Measurements from ENCODE around the gene DNM2.
A peak's percentile ranks its signal among the peaks of the same experiment; 100 is the strongest.
"Not testable (repeated sequence)": the region's sequence is repeated elsewhere in the genome, so short reads cannot be mapped to it uniquely, and the experiment has no call there.

Gene DNM2

GRCh38 chr19:10736916-10737551 is 19.2 kb downstream of the DNM2 start:
- no peak for TF ChIP-seq JUND (IDR thresholded peaks at IDR 0.05; ENCODE audit: low read depth)
- in situ Hi-C loops (cut with HindIII; ENCODE audit: low pct_unique_long_range_greater_than_20kb, low sequenced_read_pairs), result no loop called here
- DNase-seq (ENCODE audit: low read depth in 1 of 2, low spot score in 1 of 2), result no peak

- DNase-seq (ENCODE audit: low read depth in 1 of 2, low spot score in 1 of 2), result no peak
- in situ Hi-C loops (cut with HindIII; ENCODE audit: low pct_unique_long_range_greater_than_20kb, low sequenced_read_pairs), result no loop called here
- no peak for TF ChIP-seq JUND (IDR thresholded peaks at IDR 0.05; ENCODE audit: low read depth)
These were observed 19.8 kb downstream of the DNM2 start for GRCh38 chr19:10737722-10738121.

DNA sequence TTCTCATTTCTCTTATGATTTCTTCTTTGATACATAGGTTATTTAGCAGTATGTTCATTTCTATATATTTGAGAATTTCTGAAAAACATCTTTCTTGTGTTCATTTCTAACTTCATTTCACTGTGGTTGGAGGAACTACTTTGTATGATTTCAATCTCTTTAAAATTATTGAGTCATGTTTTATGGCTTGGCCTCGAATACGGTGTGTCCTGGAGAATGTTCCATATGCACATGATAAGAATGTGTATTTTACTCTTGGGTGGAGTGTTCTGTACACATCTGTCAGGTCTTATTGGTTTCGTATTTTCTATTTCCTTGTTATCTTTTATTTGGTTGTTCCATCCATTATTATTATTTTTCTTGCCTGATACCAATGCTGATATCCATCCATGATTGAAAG is 22.9 kb downstream of the DNM2 start:
- TF ChIP-seq JUND (IDR thresholded peaks at IDR 0.05; ENCODE audit: low read depth), result no peak
- in situ Hi-C loops (cut with HindIII; ENCODE audit: low pct_unique_long_range_greater_than_20kb, low sequenced_read_pairs), result no loop called here
- DNase-seq (ENCODE audit: low read depth in 1 of 2, low spot score in 1 of 2), result no peak

DNA sequence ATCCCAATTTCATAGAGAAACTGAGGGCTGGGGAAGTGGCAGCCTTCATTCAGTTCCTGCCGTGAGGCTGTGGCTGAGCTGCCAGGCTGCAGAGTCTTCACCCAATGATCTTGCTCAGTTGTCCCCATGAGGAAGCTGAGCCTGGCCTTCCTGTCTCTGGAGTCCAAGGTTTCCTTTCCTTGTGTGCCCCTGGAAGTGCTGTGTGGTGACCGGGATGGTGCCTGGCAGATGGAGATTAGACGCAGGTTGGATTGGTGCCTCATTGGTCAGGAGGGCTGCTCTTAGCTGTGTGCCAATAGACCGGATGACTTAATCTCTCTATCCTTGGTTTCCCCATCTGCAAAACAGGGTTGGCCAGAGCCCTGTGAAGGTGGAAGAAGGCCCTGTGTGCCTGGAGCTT is 24.6 kb downstream of the DNM2 start:
- in situ Hi-C loops (cut with HindIII; ENCODE audit: low pct_unique_long_range_greater_than_20kb, low sequenced_read_pairs), result no loop called here
- no peak for TF ChIP-seq JUND (IDR thresholded peaks at IDR 0.05; ENCODE audit: low read depth)
- DNase-seq (ENCODE audit: low read depth in 1 of 2, low spot score in 1 of 2), result no peak

- DNase-seq (ENCODE audit: low read depth in 1 of 2, low spot score in 1 of 2), result peak in 1 of 2 experiments; percentile 50
- TF ChIP-seq JUND (IDR thresholded peaks at IDR 0.05; ENCODE audit: low read depth), result no peak
- in situ Hi-C loops (cut with HindIII; ENCODE audit: low pct_unique_long_range_greater_than_20kb, low sequenced_read_pairs), result no loop called here
These were observed 26.4 kb downstream of the DNM2 start for GRCh38 chr19:10744253-10744798.

DNA sequence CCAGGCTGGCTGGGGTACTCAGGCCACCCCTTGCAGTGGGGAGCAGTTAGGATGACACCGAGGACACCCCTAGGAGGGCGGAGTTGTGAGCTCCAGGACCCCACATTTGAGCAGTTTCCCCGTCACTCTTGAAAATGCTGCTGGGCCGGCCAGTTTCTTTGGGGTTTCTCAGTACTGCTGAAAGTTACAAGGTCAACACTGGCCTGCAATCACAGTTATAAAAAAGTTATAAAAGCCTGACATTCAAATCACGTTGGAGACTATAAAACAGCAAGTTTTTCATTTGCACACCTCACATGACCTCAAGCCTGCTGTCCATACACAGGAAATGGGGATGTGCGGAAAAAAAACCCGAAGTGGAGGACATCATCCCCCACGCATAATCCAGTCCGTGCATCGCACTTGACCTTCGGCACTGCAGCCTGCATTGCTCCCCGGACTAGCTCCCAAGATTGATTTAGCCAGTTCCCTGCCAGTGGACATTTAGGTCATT is 27.0 kb downstream of the DNM2 start:
- in situ Hi-C loops (cut with HindIII; ENCODE audit: low pct_unique_long_range_greater_than_20kb, low sequenced_read_pairs), result no loop called here
- TF ChIP-seq JUND (IDR thresholded peaks at IDR 0.05; ENCODE audit: low read depth), result no peak
- no peak for DNase-seq (ENCODE audit: low read depth in 1 of 2, low spot score in 1 of 2)

DNA sequence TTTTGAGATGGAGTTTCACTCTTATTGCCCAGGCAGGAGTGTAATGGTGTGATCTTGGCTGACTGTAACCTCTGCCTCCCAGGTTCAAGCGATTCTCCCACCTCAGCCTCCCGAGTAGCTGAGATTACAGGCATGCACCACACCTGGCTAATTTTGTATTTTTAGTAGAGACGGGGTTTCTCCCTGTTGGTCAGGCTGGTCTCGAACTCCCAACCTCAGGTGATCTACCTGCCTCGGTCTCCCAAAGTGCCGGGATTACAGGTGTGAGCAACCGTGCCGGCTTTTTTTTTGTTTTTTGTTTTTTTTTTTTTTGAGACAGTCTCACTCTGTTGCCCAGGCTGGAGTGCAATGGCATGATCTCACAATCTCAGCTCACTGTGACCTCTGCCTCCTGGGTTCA is 28.6 kb downstream of the DNM2 start:
- in situ Hi-C loops (cut with HindIII; ENCODE audit: low pct_unique_long_range_greater_than_20kb, low sequenced_read_pairs); DNase-seq (ENCODE audit: low read depth in 1 of 2, low spot score in 1 of 2): not testable (repeated sequence)

DNA sequence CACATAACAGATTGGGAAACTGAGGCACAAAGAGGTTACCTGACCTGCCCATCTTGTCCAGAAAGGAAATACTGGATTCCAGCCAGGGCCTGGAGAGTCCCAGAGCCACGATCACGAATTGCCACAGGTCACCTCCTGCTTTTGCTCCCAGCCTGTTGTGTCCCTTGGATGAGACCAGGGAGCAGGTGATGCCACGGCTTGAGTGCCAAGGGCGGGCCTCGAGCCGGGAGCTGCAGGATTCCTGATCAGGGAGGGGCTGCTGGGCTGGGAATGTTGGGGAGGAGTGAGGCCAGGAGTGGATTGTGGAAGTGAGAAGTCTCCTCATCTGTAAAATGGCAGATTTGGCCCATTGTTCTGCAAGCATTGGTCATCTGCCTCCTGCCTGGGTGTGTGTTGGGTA is 29.4 kb downstream of the DNM2 start:
- no peak for DNase-seq (ENCODE audit: low read depth in 1 of 2, low spot score in 1 of 2)
- no peak for TF ChIP-seq JUND (IDR thresholded peaks at IDR 0.05; ENCODE audit: low read depth)
- in situ Hi-C loops (cut with HindIII; ENCODE audit: low pct_unique_long_range_greater_than_20kb, low sequenced_read_pairs), result no loop called here

DNA sequence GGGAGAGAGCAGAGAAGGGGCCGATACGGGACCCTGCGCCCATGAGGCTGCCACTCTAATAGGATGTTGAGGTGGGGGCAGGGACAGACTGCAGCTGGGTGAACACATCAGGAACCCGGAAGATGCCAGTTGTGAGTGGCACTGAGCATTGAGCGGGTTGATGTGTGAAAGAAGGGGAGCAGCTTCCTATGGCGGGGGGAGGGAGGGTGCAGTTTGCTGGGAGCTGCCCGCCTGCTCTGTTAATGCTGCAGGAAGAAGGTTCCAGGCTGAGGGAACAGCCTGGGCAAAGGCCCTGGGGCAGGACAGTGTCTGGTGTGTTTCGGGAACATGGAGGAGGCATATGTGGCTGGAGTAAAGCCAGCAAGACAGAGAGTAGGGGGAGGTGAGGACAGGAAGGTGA is 29.8 kb downstream of the DNM2 start:
- in situ Hi-C loops (cut with HindIII; ENCODE audit: low pct_unique_long_range_greater_than_20kb, low sequenced_read_pairs), result no loop called here
- TF ChIP-seq JUND (IDR thresholded peaks at IDR 0.05; ENCODE audit: low read depth), result no peak
- DNase-seq (ENCODE audit: low read depth in 1 of 2, low spot score in 1 of 2), result no peak

DNA sequence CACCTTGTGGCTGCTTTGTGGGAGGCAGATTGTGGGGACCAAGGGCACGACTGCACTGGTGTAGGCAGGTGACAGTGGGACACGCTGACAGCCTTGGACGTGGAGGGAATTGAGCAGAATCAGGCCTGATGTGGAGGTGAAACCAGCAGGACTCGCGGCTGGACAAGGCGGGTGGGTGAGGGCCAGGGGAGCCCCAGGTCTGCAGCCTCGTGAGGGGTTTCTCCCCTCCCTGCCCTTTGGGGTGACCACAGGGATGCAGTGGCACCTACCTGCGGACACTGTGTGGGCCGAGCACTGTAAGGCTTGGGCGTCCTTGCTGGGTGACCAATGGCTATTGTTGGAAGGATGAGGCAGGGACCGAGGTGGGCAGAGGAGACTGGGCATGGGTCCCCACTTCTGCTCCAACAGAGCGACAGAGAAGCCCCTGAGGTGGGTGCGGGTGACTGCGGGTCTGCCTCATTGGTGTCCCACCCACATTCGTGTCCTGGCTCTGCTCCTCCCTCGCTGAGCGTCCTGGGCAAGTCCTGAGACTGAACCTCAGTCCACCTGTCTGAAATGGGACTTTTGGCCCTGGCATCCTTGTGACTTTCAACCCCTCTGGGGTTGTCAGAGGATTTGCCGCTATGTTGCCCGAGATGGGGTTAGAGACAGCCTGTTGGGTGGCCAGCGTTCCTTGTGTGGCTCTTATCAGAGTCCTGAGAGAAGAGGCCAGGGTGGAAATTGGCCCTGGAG is 30.5 kb downstream of the DNM2 start:
- no peak for DNase-seq (ENCODE audit: low read depth in 1 of 2, low spot score in 1 of 2)
- no peak for TF ChIP-seq JUND (IDR thresholded peaks at IDR 0.05; ENCODE audit: low read depth)
- in situ Hi-C loops (cut with HindIII; ENCODE audit: low pct_unique_long_range_greater_than_20kb, low sequenced_read_pairs), result no loop called here

DNA sequence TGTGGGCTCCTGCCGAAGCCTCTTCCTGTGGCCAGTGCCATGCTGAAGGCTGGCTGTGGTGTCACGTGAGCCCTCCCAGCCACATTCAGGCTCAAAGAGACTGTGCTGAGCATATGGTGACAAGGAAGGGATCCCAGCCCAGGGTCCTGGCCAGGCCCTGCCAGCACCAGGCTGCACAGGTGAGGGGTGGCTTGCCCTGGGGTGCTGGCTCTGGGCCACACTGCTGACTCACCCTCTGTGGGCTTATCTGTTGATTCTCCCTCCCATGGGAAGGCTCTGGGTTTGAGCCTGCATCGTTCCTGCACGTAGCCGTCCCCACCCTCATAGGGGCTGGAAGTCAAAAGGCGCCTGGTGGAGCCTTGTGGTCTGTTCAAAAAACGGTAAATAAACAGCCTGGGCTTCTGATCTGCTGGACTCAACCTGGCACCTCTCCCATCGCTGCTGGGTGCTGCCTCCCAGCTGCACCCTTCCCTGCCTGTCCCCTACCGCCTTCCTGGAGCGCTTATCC is 31.1 kb downstream of the DNM2 start:
- in situ Hi-C loops (cut with HindIII; ENCODE audit: low pct_unique_long_range_greater_than_20kb, low sequenced_read_pairs), result no loop called here
- no peak for TF ChIP-seq JUND (IDR thresholded peaks at IDR 0.05; ENCODE audit: low read depth)
- DNase-seq (ENCODE audit: low read depth in 1 of 2, low spot score in 1 of 2), result no peak

GRCh38 chr19:10749435-10750384 is 31.8 kb downstream of the DNM2 start:
- in situ Hi-C loops (cut with HindIII; ENCODE audit: low pct_unique_long_range_greater_than_20kb, low sequenced_read_pairs), result no loop called here
- no peak for DNase-seq (ENCODE audit: low read depth in 1 of 2, low spot score in 1 of 2)
- no peak for TF ChIP-seq JUND (IDR thresholded peaks at IDR 0.05; ENCODE audit: low read depth)

Data from T47D (cell line).